Measurements from ENCODE around the gene RFPL4A. TPM values are rescaled to one million over a fixed set of nuclear protein-coding genes. Genes with fewer than 3 reads are reported as not detected.
"Not testable (repeated sequence)": the region's sequence is repeated elsewhere in the genome, so short reads cannot be mapped to it uniquely, and the experiment has no call there.

RFPL4A gene
- total RNA-seq, 4 donors from 2014 or later, result not detected

GRCh38 chr19:55720214-55720746 lies 38.6 kb upstream of the RFPL4A start:
- Histone ChIP-seq H3K36me3 (no peaks in the 10 kb centered on the region), H3K27ac (no peak overlapping the region), H3K4me3 (no peak overlapping the region), H3K4me1 (no peaks in the 10 kb centered on the region), H3K9me3 (no peaks in the 10 kb centered on the region), H3K27me3 (peaks cover 38% of the 10 kb centered on the region)
- 78% methylated on average over 5 of the region's 5 CpGs for WGBS
- TF ChIP-seq CTCF (IDR thresholded peaks at IDR 0.05) (no peak), POLR2A (IDR thresholded peaks at IDR 0.05) (no peak), POLR2AphosphoS5 (IDR thresholded peaks at IDR 0.05) (no peak), EP300 (IDR thresholded peaks at IDR 0.05) (no peak)
- DNase-seq (ENCODE audit: low spot score in 2 of 2), result no peak

GRCh38 chr19:55720801-55721200 lies 38.1 kb upstream of the RFPL4A start:
- H3K9me3 ChIP-seq, result no peaks in the 10 kb centered on the region
- no peaks in the 10 kb centered on the region for H3K4me1 ChIP-seq
- 83% methylated on average over 3 of the region's 3 CpGs for WGBS
- H3K36me3 ChIP-seq, result no peaks in the 10 kb centered on the region
- no peak for DNase-seq (ENCODE audit: low spot score in 2 of 2)
- peaks cover 40% of the 10 kb centered on the region for H3K27me3 ChIP-seq
- no peak overlapping the region for H3K4me3 ChIP-seq
- TF ChIP-seq CTCF (IDR thresholded peaks at IDR 0.05) (no peak), EP300 (IDR thresholded peaks at IDR 0.05) (no peak), POLR2AphosphoS5 (IDR thresholded peaks at IDR 0.05) (no peak), POLR2A (IDR thresholded peaks at IDR 0.05) (no peak)
- H3K27ac ChIP-seq, result no peak overlapping the region

- H3K4me1 ChIP-seq, result no peaks in the 10 kb centered on the region
- no peaks in the 10 kb centered on the region for H3K9me3 ChIP-seq
- no peak for TF ChIP-seq POLR2A (IDR thresholded peaks at IDR 0.05)
- TF ChIP-seq EP300 (IDR thresholded peaks at IDR 0.05), result no peak
- TF ChIP-seq CTCF (IDR thresholded peaks at IDR 0.05), result no peak
- TF ChIP-seq POLR2AphosphoS5 (IDR thresholded peaks at IDR 0.05), result no peak
- 88% methylated on average over 8 of the region's 8 CpGs for WGBS
- H3K36me3 ChIP-seq, result no peaks in the 10 kb centered on the region
- H3K4me3 ChIP-seq, result no peak overlapping the region
- no peak for DNase-seq (ENCODE audit: low spot score in 2 of 2)
- H3K27ac ChIP-seq, result no peak overlapping the region
- H3K27me3 ChIP-seq, result peaks cover 18% of the 10 kb centered on the region
Observed at GRCh38 chr19:55723491-55723890, 35.4 kb upstream of the RFPL4A start.

- H3K36me3 ChIP-seq; H3K9me3 ChIP-seq; H3K27me3 ChIP-seq; H3K27ac ChIP-seq; DNase-seq (ENCODE audit: low spot score in 2 of 2); H3K4me1 ChIP-seq; H3K4me3 ChIP-seq: not testable (repeated sequence)
- 84% methylated on average over 2 of the region's 2 CpGs for WGBS
Observed at GRCh38 chr19:55730378-55730777, 28.5 kb upstream of the RFPL4A start.

GRCh38 chr19:55738302-55738701 lies 20.6 kb upstream of the RFPL4A start, which contains the start of gene NLRP9:
TSS of gene NLRP9 (minus strand) at chr19:55738402. CDS start at chr19:55738374, 28 bp downstream.
- TF ChIP-seq CTCF (IDR thresholded peaks at IDR 0.05), result no peak
- no peak for TF ChIP-seq POLR2A (IDR thresholded peaks at IDR 0.05)
- TF ChIP-seq EP300 (IDR thresholded peaks at IDR 0.05), result no peak
- no peak for TF ChIP-seq POLR2AphosphoS5 (IDR thresholded peaks at IDR 0.05)
- DNase-seq (ENCODE audit: low spot score in 2 of 2), result no peak
- H3K36me3 ChIP-seq, result no peaks in the 10 kb centered on the region
- H3K4me3 ChIP-seq, result no peak within 1 kb of the TSS
- no peak within 1 kb of the TSS for H3K27ac ChIP-seq
- no peaks in the 10 kb centered on the region for H3K4me1 ChIP-seq
- H3K9me3 ChIP-seq, result no peaks in the 10 kb centered on the region
- H3K27me3 ChIP-seq, result no peaks in the 10 kb centered on the region
- WGBS, result 94% methylated on average over 3 of the region's 3 CpGs

GRCh38 chr19:55750715-55751114 lies 8.2 kb upstream of the RFPL4A start:
- Histone ChIP-seq H3K4me1 (no peaks in the 10 kb centered on the region), H3K36me3 (no peaks in the 10 kb centered on the region), H3K27ac (no peak overlapping the region), H3K27me3 (no peaks in the 10 kb centered on the region), H3K9me3 (no peaks in the 10 kb centered on the region), H3K4me3 (no peak overlapping the region)
- no peak for TF ChIP-seq POLR2AphosphoS5 (IDR thresholded peaks at IDR 0.05)
- no peak for TF ChIP-seq EP300 (IDR thresholded peaks at IDR 0.05)
- no peak for TF ChIP-seq CTCF (IDR thresholded peaks at IDR 0.05)
- TF ChIP-seq POLR2A (IDR thresholded peaks at IDR 0.05), result no peak
- no peak for DNase-seq (ENCODE audit: low spot score in 2 of 2)
- WGBS, result 85% methylated on average over 6 of the region's 6 CpGs

Data from suprapubic skin (tissue), 4 donors.